GM21528 (cell line): ENCODE results near the gene HHEX.

Experiments
- ATAC-seq: cut with Tn5 transposase; IDR thresholded peaks from one replicate; pipeline ENCODE4 v1.9.1; 2021; ENCODE audit warnings: mild to moderate bottlenecking, moderate library complexity; ENCODE audit not compliant: unreplicated experiment, low FRiP score

HHEX gene

DNA sequence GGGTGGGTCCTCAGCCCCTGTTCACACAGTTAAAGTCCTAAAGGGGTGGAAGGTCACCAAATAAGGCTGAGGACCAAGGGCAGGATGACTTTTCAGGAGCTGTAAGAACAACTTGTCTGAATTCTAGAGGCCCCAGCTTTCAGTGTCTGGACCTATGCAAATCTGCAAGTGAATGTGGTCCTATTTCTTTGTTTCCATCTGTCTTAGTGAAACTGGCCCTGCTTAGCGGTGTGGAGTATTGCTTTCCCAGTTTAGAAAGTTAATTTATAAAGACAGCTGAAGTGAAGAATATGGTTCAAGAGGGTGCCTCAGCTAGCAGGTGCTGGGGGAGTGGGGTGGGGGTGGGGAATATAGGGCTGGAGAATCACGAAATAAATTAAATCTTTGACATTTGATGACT, 40.1 kb downstream of the HHEX start:
- peak; percentile 97 for ATAC-seq

DNA sequence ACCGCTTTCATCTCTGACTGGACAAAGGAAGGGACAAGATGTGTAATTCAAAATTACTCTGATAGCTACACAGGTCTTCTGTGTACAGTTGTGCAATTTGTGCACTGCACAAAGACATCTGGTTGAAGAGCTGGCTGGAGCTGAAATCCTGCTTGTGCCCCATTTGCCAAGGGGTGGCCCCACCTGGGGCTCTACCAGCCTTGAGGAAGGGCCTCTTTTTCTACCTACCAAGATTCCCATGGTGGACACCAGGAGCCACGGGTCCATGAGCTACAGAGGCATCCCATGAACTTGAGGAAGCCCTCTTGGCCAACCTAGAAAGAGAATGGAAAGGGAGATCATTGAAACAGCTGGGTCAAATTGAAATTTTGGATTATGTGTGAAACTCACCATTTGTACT, 43.2 kb downstream of the HHEX start:
- no peak for ATAC-seq

DNA sequence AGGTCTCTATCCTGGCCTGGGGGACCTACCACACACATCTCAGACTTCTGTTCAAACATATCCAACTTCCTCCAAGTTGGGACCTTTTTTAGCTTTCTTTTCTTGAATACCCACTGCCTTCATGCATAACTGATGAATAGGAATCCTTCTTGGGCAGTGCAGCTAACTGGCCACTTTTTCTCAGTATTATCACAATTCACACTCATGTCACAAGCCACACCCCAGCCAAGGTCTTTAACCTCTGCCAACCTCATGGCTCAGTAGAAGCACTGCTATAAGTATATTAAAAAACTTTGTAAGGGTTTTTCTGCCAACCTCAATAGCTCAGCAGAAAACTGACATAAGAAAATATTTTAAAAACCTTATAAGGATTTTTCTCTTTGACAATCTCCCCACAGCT, 44.5 kb downstream of the HHEX start:
- no peak for ATAC-seq

DNA sequence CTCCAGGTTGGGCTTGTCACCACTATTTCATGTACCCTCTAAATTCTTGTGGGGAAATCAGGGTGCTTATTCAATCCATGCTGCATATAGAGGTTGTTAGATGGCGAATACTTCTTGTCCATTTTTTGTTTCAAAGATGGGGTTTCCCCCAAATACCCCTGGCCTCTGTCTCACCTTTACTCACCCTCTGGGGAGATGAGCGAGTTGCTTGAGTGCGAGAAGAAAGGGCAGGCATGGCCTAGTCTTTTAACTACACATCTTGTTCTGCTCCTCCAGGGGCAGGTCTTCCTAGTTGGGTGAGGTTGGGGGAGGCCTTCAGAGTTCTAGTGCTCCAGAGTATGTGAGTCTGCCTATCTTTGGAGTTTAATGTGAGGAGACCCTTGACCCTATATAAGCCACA, 46.2 kb downstream of the HHEX start:
- no peak for ATAC-seq

DNA sequence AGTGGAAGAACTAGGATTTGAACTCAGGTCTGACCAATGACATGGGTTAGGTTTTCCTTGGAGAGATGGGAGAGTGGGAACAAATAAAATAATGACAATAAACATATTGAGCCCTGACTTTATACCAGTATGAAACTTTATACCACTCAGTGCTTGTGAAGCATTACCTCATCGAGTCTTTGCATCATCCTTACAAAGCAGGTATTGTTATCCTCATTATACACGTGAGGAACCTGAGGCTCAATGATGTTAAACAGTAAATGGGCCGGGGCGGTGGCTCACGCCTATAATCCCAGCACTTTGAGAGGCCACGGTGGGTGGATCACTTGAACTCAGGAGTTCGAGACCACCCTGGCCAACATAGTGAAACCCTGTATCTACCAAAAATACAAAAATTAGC, 47.7 kb downstream of the HHEX start:
- ATAC-seq: no peak

DNA sequence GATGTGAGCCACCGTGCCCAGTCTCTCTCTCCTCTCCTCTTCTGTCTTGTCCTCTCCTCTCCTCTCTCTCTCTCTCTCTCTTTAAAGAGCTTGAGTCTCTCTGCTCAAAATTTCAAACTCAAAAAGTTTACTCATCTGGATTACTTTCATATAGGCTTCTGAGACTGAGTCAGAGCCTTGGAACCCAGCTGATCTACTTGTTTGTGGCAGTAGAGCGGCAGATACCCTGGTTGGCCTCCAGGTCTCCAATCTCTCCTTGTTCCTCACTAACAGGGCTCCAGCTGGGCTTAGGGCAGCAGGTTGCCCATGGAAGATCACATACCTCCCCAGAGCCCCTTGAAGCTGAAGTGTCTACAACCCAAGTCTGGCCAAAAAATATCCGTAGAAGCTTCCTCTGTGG, 51.0 kb downstream of the HHEX start:
- no peak for ATAC-seq

DNA sequence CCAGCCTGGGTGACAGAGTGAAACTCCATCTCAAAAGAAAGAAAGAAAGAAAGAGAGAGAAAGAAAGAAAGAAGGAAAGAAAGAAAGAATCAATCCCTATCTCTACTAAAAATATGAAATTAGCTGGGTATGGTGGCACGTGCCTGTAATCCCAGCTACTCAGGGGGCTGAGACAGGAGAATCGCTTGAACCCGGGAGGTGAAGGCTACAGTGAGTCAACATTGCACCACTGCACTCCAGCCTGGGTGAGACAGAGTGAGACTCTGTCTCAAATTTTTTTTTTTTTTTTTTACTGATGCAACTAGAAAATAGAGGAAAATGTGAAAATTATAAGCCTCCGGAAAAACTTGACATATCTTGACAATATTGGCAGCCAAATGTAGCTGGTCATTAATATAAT, 52.0 kb downstream of the HHEX start:
- ATAC-seq: peak; percentile 15

DNA sequence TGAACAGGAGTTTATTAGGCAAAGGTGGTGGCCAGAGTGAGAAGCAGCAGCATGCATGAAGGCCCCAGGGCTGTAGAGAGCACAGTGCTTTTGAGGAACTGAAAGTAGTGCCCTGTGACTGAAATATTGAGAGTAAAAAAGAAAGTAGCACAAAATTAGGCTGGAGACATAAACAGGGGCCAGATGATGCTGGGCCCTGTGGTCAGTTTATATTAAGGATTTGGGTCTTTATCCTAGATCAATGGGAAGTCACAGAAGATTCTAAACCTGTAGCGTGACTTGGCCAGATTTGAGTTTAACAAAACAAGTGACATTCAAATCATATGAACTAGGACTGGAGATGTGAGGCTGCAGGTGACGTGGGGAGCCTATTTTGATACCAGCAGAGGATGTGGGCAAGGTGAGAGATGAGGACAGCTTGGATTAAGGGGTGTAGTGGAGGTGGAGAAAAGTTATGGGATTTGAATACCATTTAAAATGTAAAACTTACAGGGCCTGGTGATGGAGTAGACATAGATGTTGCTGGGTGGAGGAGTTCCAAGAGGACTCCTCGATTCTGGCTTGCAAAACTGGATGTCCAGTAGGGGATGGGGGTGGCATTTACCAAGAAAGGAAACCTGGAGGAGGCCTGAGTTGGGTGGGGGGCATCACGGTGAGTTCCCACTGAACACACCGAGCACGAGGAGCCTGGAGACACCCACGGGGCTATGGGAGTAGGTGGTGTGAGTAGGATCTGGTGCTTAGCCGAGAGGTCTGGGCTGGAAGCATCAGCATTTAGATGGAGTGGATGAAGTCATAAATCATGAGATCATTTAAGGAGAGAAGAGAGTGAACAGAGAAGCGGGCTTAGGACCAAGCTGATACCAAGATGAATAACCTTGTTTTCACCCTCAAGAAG, 52.8 kb downstream of the HHEX start:
- ATAC-seq: peak; percentile 97
